Measurements from ENCODE around the gene C8A. TPM values are rescaled to one million over a fixed set of nuclear protein-coding genes. Genes with fewer than 3 reads are reported as not detected.

Gene C8A
- total and polyA plus RNA-seq, 4 experiments from 2014 or later, result not detected

DNA sequence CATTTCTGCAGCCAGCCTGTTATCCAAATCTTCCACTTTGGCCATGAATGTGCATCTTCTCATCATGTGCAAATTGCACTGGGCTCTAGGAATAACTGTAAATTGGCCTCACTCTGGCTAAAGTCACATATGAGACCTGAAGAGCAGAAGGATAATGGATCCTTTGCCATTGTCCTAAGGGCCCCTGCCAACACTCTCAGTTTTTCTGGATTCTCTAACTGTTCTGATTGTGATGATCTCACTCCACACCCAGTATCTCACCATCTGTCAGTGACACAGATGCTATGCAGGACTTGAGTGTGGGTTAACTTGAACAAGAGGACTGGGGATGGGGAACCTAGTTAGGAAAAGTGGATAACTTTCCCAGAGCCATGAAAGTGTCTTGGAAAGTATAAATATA lies 26.9 kb upstream of the C8A start:
- Histone ChIP-seq H3K4me1 (ENCODE audit: insufficient read depth, low read length) (no peaks in the 10 kb centered on the region), H3K27me3 (ENCODE audit: insufficient read depth, low read length) (no peaks in the 10 kb centered on the region), H3K36me3 (ENCODE audit: insufficient read depth, low read length) (no peaks in the 10 kb centered on the region), H3K4me3 (ENCODE audit: low read length in 2 of 2) (no peak overlapping the region), H3K9me3 (ENCODE audit: control insufficient read depth in 1 of 2, low read length in 2 of 2) (no peaks in the 10 kb centered on the region), H3K27ac (ENCODE audit: low read depth, low read length) (no peak overlapping the region)
- ChIA-PET POLR2A (ENCODE audit: partially characterized antibody) (no interaction called here), CTCF (ENCODE audit: partially characterized antibody) (interaction anchor here (0.7 kb wide), 1 partner anchor 139 kb away, joined by 4 read pairs; no protein-coding TSS in a partner anchor)
- intact Hi-C loops (cut with micrococcal nuclease), result no loop called here
- Mint-ChIP-seq H3K36me3 (no peaks in the 10 kb centered on the region), H3K4me3 (no peak overlapping the region), H3K27me3 (peaks cover 8 to 28% of the 10 kb centered on the region in 2 donors), H3K27ac (no peak overlapping the region), H3K9me3 (no peaks in the 10 kb centered on the region), H3K4me1 (peaks cover 0 to 5% (median 1%) of the 10 kb centered on the region in 4 donors)
- DNase-seq, result no peak

DNA sequence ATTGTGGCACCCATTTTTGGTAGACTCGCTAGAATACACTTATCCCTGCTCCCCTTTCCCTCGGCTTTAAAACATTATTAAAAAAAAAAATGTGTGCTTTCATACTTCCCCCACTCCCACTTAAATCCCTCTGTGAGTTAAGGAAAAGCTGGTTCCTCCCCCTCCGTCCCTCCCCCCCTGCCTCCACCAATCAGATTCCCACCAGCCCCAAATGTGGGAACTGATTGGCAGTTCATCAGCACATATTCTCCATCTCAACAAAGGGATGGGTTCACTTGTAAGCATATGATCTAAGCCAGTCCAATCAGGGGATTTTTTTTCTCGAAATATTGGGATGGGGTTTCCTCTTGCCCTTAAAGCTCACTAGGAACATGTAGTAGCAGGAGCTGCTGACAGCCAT lies 24.5 kb upstream of the C8A start:
- intact Hi-C loops (cut with micrococcal nuclease), result no loop called here
- Histone ChIP-seq H3K27me3 (ENCODE audit: insufficient read depth, low read length) (no peaks in the 10 kb centered on the region), H3K9me3 (ENCODE audit: control insufficient read depth in 1 of 2, low read length in 2 of 2) (no peaks in the 10 kb centered on the region), H3K4me3 (ENCODE audit: low read length in 2 of 2) (no peak overlapping the region), H3K4me1 (ENCODE audit: insufficient read depth, low read length) (no peaks in the 10 kb centered on the region), H3K36me3 (ENCODE audit: insufficient read depth, low read length) (no peaks in the 10 kb centered on the region), H3K27ac (ENCODE audit: low read depth, low read length) (no peak overlapping the region)
- H3K27ac Mint-ChIP-seq, result no peak overlapping the region
- no peaks in the 10 kb centered on the region for H3K36me3 Mint-ChIP-seq
- ChIA-PET CTCF (ENCODE audit: partially characterized antibody) (interaction anchor here (0.7 to 4.3 kb wide), 8 partner anchors 9 to 1308 kb away, joined by 3 to 31 read pairs (median 6); no protein-coding TSS in a partner anchor), POLR2A (ENCODE audit: partially characterized antibody) (no interaction called here)
- H3K27me3 Mint-ChIP-seq, result peaks cover 7 to 23% of the 10 kb centered on the region in 2 donors
- H3K9me3 Mint-ChIP-seq, result no peaks in the 10 kb centered on the region
- no peak for DNase-seq
- H3K4me1 Mint-ChIP-seq, result peaks cover 0 to 5% (median 1%) of the 10 kb centered on the region in 4 donors
- no peak overlapping the region for H3K4me3 Mint-ChIP-seq

DNA sequence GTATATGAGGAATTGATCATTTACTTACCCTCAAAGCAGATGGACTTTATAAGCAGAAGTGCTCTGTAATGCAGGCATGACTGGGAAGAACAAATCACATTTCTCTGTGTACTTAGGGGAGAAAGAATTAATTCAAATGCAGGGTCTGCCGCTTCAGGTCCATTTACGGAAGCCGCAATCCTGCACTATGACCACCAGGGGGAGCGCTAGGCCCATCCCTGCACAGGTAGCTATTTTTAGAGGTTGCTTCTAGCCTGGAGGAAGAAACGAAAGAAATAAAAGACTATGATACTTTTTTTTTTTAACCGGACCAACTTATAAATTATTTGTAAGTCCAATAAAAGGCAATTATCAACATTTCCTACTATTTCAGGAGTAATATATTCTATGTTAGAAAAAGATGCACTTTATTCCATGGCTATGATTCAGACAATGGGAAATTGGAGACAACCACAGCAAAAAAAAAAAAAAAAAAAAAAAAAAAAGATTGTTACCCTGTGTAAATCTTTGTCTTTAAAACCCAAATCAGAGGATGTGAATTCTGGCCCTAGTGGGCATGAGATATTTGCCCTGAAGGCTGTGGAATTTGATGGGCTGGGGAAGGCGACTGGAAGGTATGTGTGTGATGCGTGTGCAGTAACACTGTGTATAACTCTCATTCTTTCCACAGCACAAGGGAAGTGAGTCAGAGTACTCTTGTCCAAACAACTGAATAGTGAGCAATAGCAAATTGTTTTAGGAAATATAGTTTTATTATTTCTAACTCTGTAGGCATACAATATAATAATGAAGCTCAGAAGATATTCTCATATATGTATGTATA lies 22.5 kb upstream of the C8A start:
- peak; percentile 55 to 60 (median 60) for DNase-seq
- Histone ChIP-seq H3K27me3 (ENCODE audit: insufficient read depth, low read length) (no peaks in the 10 kb centered on the region), H3K36me3 (ENCODE audit: insufficient read depth, low read length) (no peaks in the 10 kb centered on the region), H3K4me3 (ENCODE audit: low read length in 2 of 2) (no peak overlapping the region), H3K27ac (ENCODE audit: low read depth, low read length) (no peak overlapping the region), H3K9me3 (ENCODE audit: control insufficient read depth in 1 of 2, low read length in 2 of 2) (no peaks in the 10 kb centered on the region), H3K4me1 (ENCODE audit: insufficient read depth, low read length) (no peaks in the 10 kb centered on the region)
- Mint-ChIP-seq H3K36me3 (no peaks in the 10 kb centered on the region), H3K27ac (no peak overlapping the region), H3K4me1 (peaks cover 0 to 5% (median 1%) of the 10 kb centered on the region in 4 donors), H3K27me3 (peaks cover 7 to 20% of the 10 kb centered on the region in 2 donors), H3K4me3 (peak overlapping the region in 1 of 8 donors; percentile 65), H3K9me3 (peaks cover 0 to 1% (median 0%) of the 10 kb centered on the region in 8 donors)
- intact Hi-C loops (cut with micrococcal nuclease), result loop anchor here (2.0 kb wide), 1 partner anchor 509 kb away; no protein-coding TSS in a partner anchor
- POLR2A ChIA-PET (ENCODE audit: partially characterized antibody), result interaction anchor here (1.1 kb wide), 1 partner anchor 1715 kb away, joined by 3 read pairs; the partner anchor contains the start of gene OMA1
- CTCF ChIA-PET (ENCODE audit: partially characterized antibody), result interaction anchor here (0.6 to 4.3 kb wide), 18 partner anchors 8 to 1821 kb away, joined by 3 to 31 read pairs (median 4); partner anchors contain the start of gene OMA1

DNA sequence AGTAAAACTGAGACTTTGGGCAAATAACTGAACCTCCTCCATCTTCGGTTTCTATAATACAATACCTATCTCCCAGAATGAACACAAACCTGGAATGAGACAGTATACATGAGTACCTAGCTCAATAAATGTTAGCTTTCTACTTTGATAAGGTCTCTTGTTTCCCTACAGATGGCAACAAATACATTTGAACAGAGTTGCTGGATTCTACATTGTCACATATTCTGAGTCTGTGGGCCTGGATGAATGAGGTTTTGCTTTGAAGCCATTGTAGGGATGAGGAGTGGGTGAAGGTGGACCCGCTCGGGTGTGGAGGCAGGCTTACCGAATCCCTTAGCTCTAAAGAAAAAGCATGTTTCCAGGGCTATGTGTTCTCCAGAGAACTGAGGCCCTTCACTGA lies 21.5 kb upstream of the C8A start:
- CTCF ChIA-PET (ENCODE audit: partially characterized antibody), result interaction anchor here (1.0 to 4.3 kb wide), 7 partner anchors 9 to 1820 kb away, joined by 3 to 31 read pairs (median 5); no protein-coding TSS in a partner anchor
- Mint-ChIP-seq H3K9me3 (peaks cover 0 to 1% (median 0%) of the 10 kb centered on the region in 8 donors), H3K4me3 (no peak overlapping the region), H3K36me3 (no peaks in the 10 kb centered on the region), H3K27ac (no peak overlapping the region), H3K27me3 (peaks cover 7 to 20% of the 10 kb centered on the region in 2 donors), H3K4me1 (peaks cover 0 to 5% (median 1%) of the 10 kb centered on the region in 4 donors)
- POLR2A ChIA-PET (ENCODE audit: partially characterized antibody), result interaction anchor here (1.1 kb wide), 1 partner anchor 1714 kb away, joined by 3 read pairs; the partner anchor contains the start of gene OMA1
- no peak for DNase-seq
- no peaks in the 10 kb centered on the region for H3K27me3 ChIP-seq (ENCODE audit: insufficient read depth, low read length)
- no peaks in the 10 kb centered on the region for H3K36me3 ChIP-seq (ENCODE audit: insufficient read depth, low read length)
- no peak overlapping the region for H3K27ac ChIP-seq (ENCODE audit: low read depth, low read length)
- H3K4me1 ChIP-seq (ENCODE audit: insufficient read depth, low read length), result no peaks in the 10 kb centered on the region
- no peak overlapping the region for H3K4me3 ChIP-seq (ENCODE audit: low read length in 2 of 2)
- intact Hi-C loops (cut with micrococcal nuclease), result loop anchor here (2.0 kb wide), 1 partner anchor 508 kb away; no protein-coding TSS in a partner anchor
- no peaks in the 10 kb centered on the region for H3K9me3 ChIP-seq (ENCODE audit: control insufficient read depth in 1 of 2, low read length in 2 of 2)

DNA sequence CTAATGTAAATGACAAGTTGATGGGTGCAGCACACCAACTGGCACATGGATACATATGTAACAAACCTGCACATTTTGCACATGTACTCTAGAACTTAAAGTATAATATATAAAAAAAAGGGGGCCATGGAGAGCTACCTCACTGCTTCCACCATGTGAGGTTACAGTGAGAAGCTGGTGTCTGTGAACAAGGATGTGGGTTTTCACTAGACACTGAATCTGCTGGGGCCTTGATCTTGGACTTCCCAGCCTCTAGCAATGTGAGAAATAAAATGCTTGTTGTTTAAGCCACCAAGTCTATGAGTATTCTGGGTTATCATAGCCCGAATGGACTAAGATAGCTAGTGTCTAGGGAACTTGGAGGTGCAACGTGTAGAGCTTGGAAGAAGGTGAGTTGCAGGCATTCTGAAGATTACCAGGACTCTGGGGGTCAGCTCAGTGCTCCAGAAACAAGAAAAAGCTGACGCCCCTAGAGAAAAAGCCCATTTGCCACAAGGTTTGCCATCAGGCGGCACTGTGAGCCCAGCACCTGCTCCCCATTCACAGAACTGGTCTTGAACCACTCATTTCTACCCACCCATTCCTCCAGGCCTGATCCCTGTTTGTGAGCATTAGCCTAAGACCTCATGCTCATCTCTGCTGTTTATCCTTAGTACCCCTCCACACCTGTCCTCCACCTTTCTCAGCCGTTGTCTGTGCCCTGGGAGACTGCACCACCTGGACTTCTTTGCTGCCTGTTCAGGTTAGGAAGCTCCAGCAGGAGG lies 20.3 kb upstream of the C8A start:
- CTCF ChIA-PET (ENCODE audit: partially characterized antibody), result interaction anchor here (1.3 to 4.3 kb wide), 3 partner anchors 9 to 26 kb away, joined by 3 to 31 read pairs (median 4); no protein-coding TSS in a partner anchor
- DNase-seq, result no peak

DNA sequence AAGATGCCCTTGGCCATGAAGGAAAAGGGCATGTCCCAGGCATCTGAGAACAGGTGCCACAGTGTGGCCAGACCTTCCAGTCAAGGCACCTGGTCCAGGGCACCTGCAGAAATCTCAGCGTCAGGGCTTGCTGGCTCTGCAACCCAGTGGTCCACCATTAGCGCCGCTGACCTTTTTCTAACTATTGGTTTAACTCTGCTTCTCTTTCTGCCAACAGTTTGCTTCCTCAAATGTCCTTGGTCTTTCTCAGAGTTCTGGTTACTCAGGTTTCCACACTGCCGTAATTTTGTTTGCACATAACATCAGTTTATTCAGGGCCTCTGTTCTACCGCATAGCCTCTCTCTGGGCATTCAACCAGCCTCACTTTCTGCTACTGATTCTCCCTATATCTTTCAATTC lies 18.9 kb upstream of the C8A start:
- H3K36me3 ChIP-seq (ENCODE audit: insufficient read depth, low read length), result no peaks in the 10 kb centered on the region
- CTCF ChIA-PET (ENCODE audit: partially characterized antibody), result interaction anchor here (1.3 kb wide), 1 partner anchor 28 kb away, joined by 4 read pairs; no protein-coding TSS in a partner anchor
- H3K27ac ChIP-seq (ENCODE audit: low read depth, low read length), result no peak overlapping the region
- no peaks in the 10 kb centered on the region for H3K4me1 ChIP-seq (ENCODE audit: insufficient read depth, low read length)
- Mint-ChIP-seq H3K9me3 (peaks cover 0 to 9% (median 2%) of the 10 kb centered on the region in 8 donors), H3K27me3 (peaks cover 6 to 9% of the 10 kb centered on the region in 2 donors), H3K4me1 (peaks cover 0 to 5% (median 1%) of the 10 kb centered on the region in 4 donors), H3K27ac (no peak overlapping the region), H3K4me3 (no peak overlapping the region), H3K36me3 (no peaks in the 10 kb centered on the region)
- no peaks in the 10 kb centered on the region for H3K9me3 ChIP-seq (ENCODE audit: control insufficient read depth in 1 of 2, low read length in 2 of 2)
- POLR2A ChIA-PET (ENCODE audit: partially characterized antibody), result no interaction called here
- DNase-seq, result no peak
- H3K4me3 ChIP-seq (ENCODE audit: low read length in 2 of 2), result no peak overlapping the region
- H3K27me3 ChIP-seq (ENCODE audit: insufficient read depth, low read length), result no peaks in the 10 kb centered on the region
- intact Hi-C loops (cut with micrococcal nuclease), result no loop called here

More for the DNA sequence above, 20.3 kb upstream of the C8A start:
- Histone ChIP-seq H3K27ac (ENCODE audit: low read depth, low read length) (no peak overlapping the region), H3K27me3 (ENCODE audit: insufficient read depth, low read length) (no peaks in the 10 kb centered on the region), H3K9me3 (ENCODE audit: control insufficient read depth in 1 of 2, low read length in 2 of 2) (no peaks in the 10 kb centered on the region), H3K4me1 (ENCODE audit: insufficient read depth, low read length) (no peaks in the 10 kb centered on the region), H3K36me3 (ENCODE audit: insufficient read depth, low read length) (no peaks in the 10 kb centered on the region), H3K4me3 (ENCODE audit: low read length in 2 of 2) (no peak overlapping the region)
- POLR2A ChIA-PET (ENCODE audit: partially characterized antibody), result interaction anchor here (0.6 kb wide), 1 partner anchor 308 kb away, joined by 4 read pairs; no protein-coding TSS in a partner anchor
- no peak overlapping the region for H3K27ac Mint-ChIP-seq
- H3K4me3 Mint-ChIP-seq, result no peak overlapping the region
- peaks cover 0 to 6% (median 2%) of the 10 kb centered on the region in 8 donors for H3K9me3 Mint-ChIP-seq
- intact Hi-C loops (cut with micrococcal nuclease), result no loop called here
- H3K4me1 Mint-ChIP-seq, result peaks cover 0 to 5% (median 1%) of the 10 kb centered on the region in 4 donors
- H3K36me3 Mint-ChIP-seq, result no peaks in the 10 kb centered on the region
- H3K27me3 Mint-ChIP-seq, result peaks cover 7 to 12% of the 10 kb centered on the region in 2 donors

All from CD4-positive, alpha-beta memory T cell (primary cell).